Measurements from ENCODE around the gene ARRDC3.
A peak's percentile ranks its signal among the peaks of the same experiment; 100 is the strongest.
"Not testable (repeated sequence)": the region's sequence is repeated elsewhere in the genome, so short reads cannot be mapped to it uniquely, and the experiment has no call there.

Gene ARRDC3

GRCh38 chr5:91359962-91360609 is 23.0 kb downstream of the ARRDC3 start:
- no peak for TF ChIP-seq CTCF (IDR thresholded peaks at IDR 0.05; ENCODE audit: low read depth, low read length)
- DNase-seq (ENCODE audit: extremely low read depth, low read depth), result no peak

GRCh38 chr5:91357806-91358205 is 25.3 kb downstream of the ARRDC3 start:
- no peak for DNase-seq (ENCODE audit: extremely low read depth, low read depth)
- TF ChIP-seq CTCF (IDR thresholded peaks at IDR 0.05; ENCODE audit: low read depth, low read length), result no peak

- no peak for TF ChIP-seq CTCF (IDR thresholded peaks at IDR 0.05; ENCODE audit: low read depth, low read length)
- no peak for DNase-seq (ENCODE audit: extremely low read depth, low read depth)
Measured at GRCh38 chr5:91357012-91357634, 26.0 kb downstream of the ARRDC3 start.

- not testable (repeated sequence) for DNase-seq (ENCODE audit: extremely low read depth, low read depth)
Measured at GRCh38 chr5:91354867-91355266, 28.2 kb downstream of the ARRDC3 start.

GRCh38 chr5:91352831-91353695 is 30.1 kb downstream of the ARRDC3 start:
- no peak for TF ChIP-seq CTCF (IDR thresholded peaks at IDR 0.05; ENCODE audit: low read depth, low read length)

GRCh38 chr5:91345461-91345860 is 37.7 kb downstream of the ARRDC3 start:
- DNase-seq (ENCODE audit: extremely low read depth, low read depth), result peak; percentile 12
- TF ChIP-seq CTCF (IDR thresholded peaks at IDR 0.05; ENCODE audit: low read depth, low read length), result no peak

More at GRCh38 chr5:91352831-91353695, 30.1 kb downstream of the ARRDC3 start:
- DNase-seq (ENCODE audit: extremely low read depth, low read depth), result no peak

- DNase-seq (ENCODE audit: extremely low read depth, low read depth), result not testable (repeated sequence)
Measured at GRCh38 chr5:91344661-91345200, 38.4 kb downstream of the ARRDC3 start.

- DNase-seq (ENCODE audit: extremely low read depth, low read depth), result no peak
- no peak for TF ChIP-seq CTCF (IDR thresholded peaks at IDR 0.05; ENCODE audit: low read depth, low read length)
Measured at GRCh38 chr5:91343916-91344315, 39.2 kb downstream of the ARRDC3 start.

- not testable (repeated sequence) for DNase-seq (ENCODE audit: extremely low read depth, low read depth)
Measured at GRCh38 chr5:91342931-91343330, 40.2 kb downstream of the ARRDC3 start.
